Measurements from ENCODE around the gene PCSK7. TPM values are rescaled to one million over a fixed set of nuclear protein-coding genes. Genes with fewer than 3 reads are reported as not detected.

The PCSK7 gene
- total and polyA plus RNA-seq, 4 experiments from 2014 or later: 33.3 to 325 (median 192) TPM

GRCh38 chr11:117228091-117228490 is 3.8 kb downstream of the PCSK7 start:
- peaks cover 64% of the 10 kb centered on the region for H3K36me3 ChIP-seq (ENCODE audit: insufficient read depth, low read length)
- H3K4me1 ChIP-seq (ENCODE audit: insufficient read depth, low read length): peaks cover 48% of the 10 kb centered on the region
- Mint-ChIP-seq H3K27ac (peak overlapping the region; percentile 57 to 90 (median 72)), H3K36me3 (peaks cover 50 to 76% of the 10 kb centered on the region in 2 donors), H3K9me3 (no peaks in the 10 kb centered on the region), H3K27me3 (no peaks in the 10 kb centered on the region), H3K4me3 (peak overlapping the region in 5 of 8 donors; percentile 32 to 69 (median 56)), H3K4me1 (peaks cover 25 to 64% (median 44%) of the 10 kb centered on the region in 4 donors)
- DNase-seq: no peak
- H3K27me3 ChIP-seq (ENCODE audit: insufficient read depth, low read length): no peaks in the 10 kb centered on the region
- ChIA-PET POLR2A (ENCODE audit: partially characterized antibody) (interaction anchor here (1.0 to 5.8 kb wide), 3 partner anchors 49 to 374 kb away, joined by 4 to 68 read pairs (median 5); partner anchors contain the start of gene CEP164), CTCF (ENCODE audit: partially characterized antibody) (interaction anchor here (0.8 to 3.7 kb wide), 10 partner anchors 9 to 101 kb away, joined by 3 to 48 read pairs (median 10); partner anchors contain the start of genes BACE1, CEP164, PAFAH1B2 and SIDT2)
- H3K27ac ChIP-seq (ENCODE audit: low read depth, low read length): no peak overlapping the region
- no peaks in the 10 kb centered on the region for H3K9me3 ChIP-seq (ENCODE audit: control insufficient read depth in 1 of 2, low read length in 2 of 2)
- intact Hi-C loops (cut with micrococcal nuclease): no loop called here
- H3K4me3 ChIP-seq (ENCODE audit: low read length in 2 of 2): no peak overlapping the region

- intact Hi-C loops (cut with micrococcal nuclease): loop anchor here (1.0 kb wide), 5 partner anchors 48 to 494 kb away; partner anchors contain the start of genes APOA5 and SIDT2
- H3K27ac Mint-ChIP-seq: peak overlapping the region; percentile 80 to 94 (median 84)
- H3K27me3 Mint-ChIP-seq: no peaks in the 10 kb centered on the region
- POLR2A ChIA-PET (ENCODE audit: partially characterized antibody): interaction anchor here (0.6 to 4.1 kb wide), 11 partner anchors 13 to 439 kb away, joined by 3 to 24 read pairs (median 5); partner anchors contain the start of genes APOA5, CEP164, SIDT2 and ZPR1
- CTCF ChIA-PET (ENCODE audit: partially characterized antibody): interaction anchor here (0.6 to 4.2 kb wide), 41 partner anchors 8 to 495 kb away, joined by 3 to 48 read pairs (median 4); partner anchors contain the start of genes APOA5, BACE1, CEP164 and SIDT2
- peak overlapping the region in 3 of 8 donors; percentile 21 to 66 (median 25) for H3K4me3 Mint-ChIP-seq
- H3K36me3 ChIP-seq (ENCODE audit: insufficient read depth, low read length): peaks cover 78% of the 10 kb centered on the region
- H3K27ac ChIP-seq (ENCODE audit: low read depth, low read length): peak overlapping the region; percentile 7
- no peak overlapping the region for H3K4me3 ChIP-seq (ENCODE audit: low read length in 2 of 2)
- DNase-seq: peak; percentile 66 to 72 (median 68)
- no peaks in the 10 kb centered on the region for H3K9me3 ChIP-seq (ENCODE audit: control insufficient read depth in 1 of 2, low read length in 2 of 2)
- H3K4me1 Mint-ChIP-seq: peaks cover 27 to 60% (median 39%) of the 10 kb centered on the region in 4 donors
- peaks cover 57 to 87% of the 10 kb centered on the region in 2 donors for H3K36me3 Mint-ChIP-seq
- H3K4me1 ChIP-seq (ENCODE audit: insufficient read depth, low read length): peaks cover 46% of the 10 kb centered on the region
- H3K27me3 ChIP-seq (ENCODE audit: insufficient read depth, low read length): no peaks in the 10 kb centered on the region
- no peaks in the 10 kb centered on the region for H3K9me3 Mint-ChIP-seq
These were observed 5.2 kb downstream of the PCSK7 start for GRCh38 chr11:117226388-117227385.

GRCh38 chr11:117225553-117226170 is 6.2 kb downstream of the PCSK7 start:
- Histone ChIP-seq H3K4me3 (ENCODE audit: low read length in 2 of 2) (no peak overlapping the region), H3K9me3 (ENCODE audit: control insufficient read depth in 1 of 2, low read length in 2 of 2) (no peaks in the 10 kb centered on the region), H3K27ac (ENCODE audit: low read depth, low read length) (no peak overlapping the region), H3K36me3 (ENCODE audit: insufficient read depth, low read length) (peaks cover 88% of the 10 kb centered on the region), H3K27me3 (ENCODE audit: insufficient read depth, low read length) (no peaks in the 10 kb centered on the region), H3K4me1 (ENCODE audit: insufficient read depth, low read length) (peaks cover 39% of the 10 kb centered on the region)
- peak overlapping the region in 2 of 7 donors; percentile 15 to 29 for H3K27ac Mint-ChIP-seq
- H3K9me3 Mint-ChIP-seq: no peaks in the 10 kb centered on the region
- H3K36me3 Mint-ChIP-seq: peaks cover 65 to 89% of the 10 kb centered on the region in 2 donors
- no peak overlapping the region for H3K4me3 Mint-ChIP-seq
- no peaks in the 10 kb centered on the region for H3K27me3 Mint-ChIP-seq
- H3K4me1 Mint-ChIP-seq: peaks cover 26 to 51% (median 32%) of the 10 kb centered on the region in 4 donors
- ChIA-PET CTCF (ENCODE audit: partially characterized antibody) (interaction anchor here (0.7 to 4.2 kb wide), 20 partner anchors 11 to 435 kb away, joined by 3 to 48 read pairs (median 8); partner anchors contain the start of genes APOA5, BACE1, CEP164 and SIDT2), POLR2A (ENCODE audit: partially characterized antibody) (interaction anchor here (0.6 to 4.1 kb wide), 3 partner anchors 12 to 369 kb away, joined by 3 to 24 read pairs (median 8); partner anchors contain the start of gene SIDT2)
- intact Hi-C loops (cut with micrococcal nuclease): loop anchor here (1.0 kb wide), 5 partner anchors 47 to 493 kb away; partner anchors contain the start of genes APOA5 and SIDT2
- DNase-seq: no peak

- ChIA-PET POLR2A (ENCODE audit: partially characterized antibody) (interaction anchor here (1.0 to 4.1 kb wide), 2 partner anchors 45 to 104 kb away, joined by 5 to 24 read pairs; partner anchors contain the start of genes CEP164 and SIDT2), CTCF (ENCODE audit: partially characterized antibody) (interaction anchor here (1.0 to 4.2 kb wide), 4 partner anchors 9 to 491 kb away, joined by 3 to 30 read pairs (median 6); no protein-coding TSS in a partner anchor)
- H3K36me3 ChIP-seq (ENCODE audit: insufficient read depth, low read length): peaks cover 91% of the 10 kb centered on the region
- H3K4me1 ChIP-seq (ENCODE audit: insufficient read depth, low read length): peaks cover 24% of the 10 kb centered on the region
- intact Hi-C loops (cut with micrococcal nuclease): no loop called here
- H3K4me1 Mint-ChIP-seq: peaks cover 14 to 35% (median 19%) of the 10 kb centered on the region in 4 donors
- no peak overlapping the region for H3K4me3 ChIP-seq (ENCODE audit: low read length in 2 of 2)
- H3K36me3 Mint-ChIP-seq: peaks cover 69 to 90% of the 10 kb centered on the region in 2 donors
- no peak overlapping the region for H3K27ac ChIP-seq (ENCODE audit: low read depth, low read length)
- DNase-seq: no peak
- H3K27me3 ChIP-seq (ENCODE audit: insufficient read depth, low read length): no peaks in the 10 kb centered on the region
- no peaks in the 10 kb centered on the region for H3K9me3 ChIP-seq (ENCODE audit: control insufficient read depth in 1 of 2, low read length in 2 of 2)
- peak overlapping the region in 1 of 8 donors; percentile 20 for H3K4me3 Mint-ChIP-seq
- H3K27me3 Mint-ChIP-seq: no peaks in the 10 kb centered on the region
- no peaks in the 10 kb centered on the region for H3K9me3 Mint-ChIP-seq
- peak overlapping the region in 3 of 7 donors; percentile 41 to 57 (median 42) for H3K27ac Mint-ChIP-seq
These were observed 7.9 kb downstream of the PCSK7 start for GRCh38 chr11:117223741-117224689.

- H3K4me3 ChIP-seq (ENCODE audit: low read length in 2 of 2): no peak overlapping the region
- peaks cover 16% of the 10 kb centered on the region for H3K4me1 ChIP-seq (ENCODE audit: insufficient read depth, low read length)
- Mint-ChIP-seq H3K36me3 (peaks cover 73 to 91% of the 10 kb centered on the region in 2 donors), H3K4me3 (no peak overlapping the region), H3K9me3 (no peaks in the 10 kb centered on the region), H3K27me3 (no peaks in the 10 kb centered on the region), H3K27ac (peak overlapping the region in 1 of 7 donors; percentile 36), H3K4me1 (peaks cover 9 to 26% (median 14%) of the 10 kb centered on the region in 4 donors)
- H3K9me3 ChIP-seq (ENCODE audit: control insufficient read depth in 1 of 2, low read length in 2 of 2): no peaks in the 10 kb centered on the region
- CTCF ChIA-PET (ENCODE audit: partially characterized antibody): interaction anchor here (1.0 kb wide), 1 partner anchor 387 kb away, joined by 3 read pairs; no protein-coding TSS in a partner anchor
- peaks cover 92% of the 10 kb centered on the region for H3K36me3 ChIP-seq (ENCODE audit: insufficient read depth, low read length)
- POLR2A ChIA-PET (ENCODE audit: partially characterized antibody): no interaction called here
- H3K27ac ChIP-seq (ENCODE audit: low read depth, low read length): no peak overlapping the region
- no peaks in the 10 kb centered on the region for H3K27me3 ChIP-seq (ENCODE audit: insufficient read depth, low read length)
- intact Hi-C loops (cut with micrococcal nuclease): no loop called here
- DNase-seq: no peak
These were observed 8.7 kb downstream of the PCSK7 start for GRCh38 chr11:117222991-117223740.

Measured in CD4-positive, alpha-beta memory T cell (primary cell).